ENCODE data around the gene ZFP30. TPM values are rescaled to one million over a fixed set of nuclear protein-coding genes. Genes with fewer than 3 reads are reported as not detected.
A peak's percentile ranks its signal among the peaks of the same experiment; 100 is the strongest.

ZFP30 gene
- total RNA-seq, 1 donor from 2014 or later, result 20.2 TPM

DNA sequence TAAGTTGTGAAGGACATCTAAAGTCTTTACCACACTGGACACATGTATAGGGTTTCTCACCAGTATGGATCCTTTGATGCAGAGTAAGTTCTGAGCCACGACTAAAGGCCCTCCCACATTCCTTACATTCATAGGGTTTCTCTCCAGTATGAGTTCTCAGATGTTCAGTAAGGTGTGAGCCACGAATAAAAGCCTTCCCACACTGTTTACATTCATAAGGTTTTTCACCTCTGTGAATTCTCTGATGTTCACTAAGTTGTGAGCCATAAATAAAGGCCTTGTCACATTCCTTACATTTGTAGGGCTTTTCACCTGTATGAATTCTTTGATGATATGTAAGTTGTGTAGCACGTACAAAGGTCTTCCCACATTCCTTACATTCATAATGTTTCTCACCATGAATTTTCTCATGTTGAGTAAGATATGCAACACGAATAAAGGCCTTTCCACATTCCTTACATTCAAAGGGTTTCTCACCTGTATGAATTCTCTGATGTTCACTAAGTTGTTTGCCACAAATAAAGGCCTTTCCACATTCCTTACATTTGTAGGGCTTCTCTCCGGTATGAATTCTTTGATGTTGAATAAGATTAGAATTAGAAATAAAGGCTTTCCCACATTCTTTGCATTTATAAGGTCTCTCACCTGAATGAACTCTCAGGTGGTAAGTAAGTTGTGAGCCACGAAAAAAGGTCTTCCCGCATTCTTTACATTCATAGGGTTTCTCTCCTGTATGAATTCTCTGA lies 90.5 kb downstream of the ZFP30 start:
- Mint-ChIP-seq H3K27ac (ENCODE audit: unreplicated experiment) (no peak overlapping the region), H3K4me3 (ENCODE audit: unreplicated experiment) (peak overlapping the region; percentile 13), H3K27me3 (ENCODE audit: unreplicated experiment) (no peaks in the 10 kb centered on the region), H3K9me3 (ENCODE audit: unreplicated experiment) (peaks cover 39% of the 10 kb centered on the region), H3K36me3 (ENCODE audit: low read depth, unreplicated experiment) (peaks cover 68% of the 10 kb centered on the region), H3K4me1 (ENCODE audit: unreplicated experiment) (no peaks in the 10 kb centered on the region)
- TF ChIP-seq, protein P1, sequence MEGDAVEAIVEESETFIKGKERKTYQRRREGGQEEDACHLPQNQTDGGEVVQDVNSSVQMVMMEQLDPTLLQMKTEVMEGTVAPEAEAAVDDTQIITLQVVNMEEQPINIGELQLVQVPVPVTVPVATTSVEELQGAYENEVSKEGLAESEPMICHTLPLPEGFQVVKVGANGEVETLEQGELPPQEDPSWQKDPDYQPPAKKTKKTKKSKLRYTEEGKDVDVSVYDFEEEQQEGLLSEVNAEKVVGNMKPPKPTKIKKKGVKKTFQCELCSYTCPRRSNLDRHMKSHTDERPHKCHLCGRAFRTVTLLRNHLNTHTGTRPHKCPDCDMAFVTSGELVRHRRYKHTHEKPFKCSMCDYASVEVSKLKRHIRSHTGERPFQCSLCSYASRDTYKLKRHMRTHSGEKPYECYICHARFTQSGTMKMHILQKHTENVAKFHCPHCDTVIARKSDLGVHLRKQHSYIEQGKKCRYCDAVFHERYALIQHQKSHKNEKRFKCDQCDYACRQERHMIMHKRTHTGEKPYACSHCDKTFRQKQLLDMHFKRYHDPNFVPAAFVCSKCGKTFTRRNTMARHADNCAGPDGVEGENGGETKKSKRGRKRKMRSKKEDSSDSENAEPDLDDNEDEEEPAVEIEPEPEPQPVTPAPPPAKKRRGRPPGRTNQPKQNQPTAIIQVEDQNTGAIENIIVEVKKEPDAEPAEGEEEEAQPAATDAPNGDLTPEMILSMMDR (IDR thresholded peaks at IDR 0.05; ENCODE audit: unreplicated experiment), result no peak
- no peak for DNase-seq (ENCODE audit: low spot score)

Other genes starting within 250 kb of the ZFP30 start
- gene ZNF569, start 188.0 kb downstream of the ZFP30 start, total RNA-seq (ENCODE audit: unreplicated experiment), result 4.7 TPM
- 9.5 TPM for gene ZNF570, start 186.1 kb downstream of the ZFP30 start, total RNA-seq (ENCODE audit: unreplicated experiment)
- 10.9 TPM for gene ZNF793, start 148.5 kb downstream of the ZFP30 start, total RNA-seq (ENCODE audit: unreplicated experiment)
- 3.9 TPM for gene ZNF571, start 60.7 kb downstream of the ZFP30 start, total RNA-seq (ENCODE audit: unreplicated experiment)
- gene ZNF540, start 60.6 kb downstream of the ZFP30 start, total RNA-seq (ENCODE audit: unreplicated experiment), result 0.69 TPM
- 15.2 TPM for gene ZNF607, start 64.3 kb upstream of the ZFP30 start, total RNA-seq (ENCODE audit: unreplicated experiment)
- 11.3 TPM for gene ZNF573, start 124.1 kb upstream of the ZFP30 start, total RNA-seq (ENCODE audit: unreplicated experiment)

Measured in endothelial cell (in vitro differentiated cells).